Measurements from ENCODE around the gene RNF145. TPM values are rescaled to one million over a fixed set of nuclear protein-coding genes. Genes with fewer than 3 reads are reported as not detected.
A peak's percentile ranks its signal among the peaks of the same experiment; 100 is the strongest.

The RNF145 gene
- total RNA-seq, 2 experiments from 2014 or later = 83.7 to 94.4 TPM

GRCh38 chr5:159207222-159207685 is 2.1 kb downstream of the RNF145 start:
- H3K4me3 ChIP-seq (ENCODE audit: low read length) = peak overlapping the region; percentile 80
- H3K27me3 ChIP-seq (ENCODE audit: control insufficient read depth in 1 of 2, insufficient read depth in 2 of 2, low read length in 2 of 2) = no peaks in the 10 kb centered on the region
- no peaks in the 10 kb centered on the region for H3K27me3 Mint-ChIP-seq
- peak overlapping the region; percentile 97 for H3K27ac Mint-ChIP-seq
- peaks cover 49% of the 10 kb centered on the region for H3K36me3 Mint-ChIP-seq (ENCODE audit: low read depth)
- peak overlapping the region; percentile 87 to 89 for H3K27ac ChIP-seq (ENCODE audit: low read depth in 1 of 2, low read length in 2 of 2)
- peaks cover 7% of the 10 kb centered on the region for H3K36me3 ChIP-seq (ENCODE audit: insufficient read depth, low read length)
- TF ChIP-seq, protein P1, sequence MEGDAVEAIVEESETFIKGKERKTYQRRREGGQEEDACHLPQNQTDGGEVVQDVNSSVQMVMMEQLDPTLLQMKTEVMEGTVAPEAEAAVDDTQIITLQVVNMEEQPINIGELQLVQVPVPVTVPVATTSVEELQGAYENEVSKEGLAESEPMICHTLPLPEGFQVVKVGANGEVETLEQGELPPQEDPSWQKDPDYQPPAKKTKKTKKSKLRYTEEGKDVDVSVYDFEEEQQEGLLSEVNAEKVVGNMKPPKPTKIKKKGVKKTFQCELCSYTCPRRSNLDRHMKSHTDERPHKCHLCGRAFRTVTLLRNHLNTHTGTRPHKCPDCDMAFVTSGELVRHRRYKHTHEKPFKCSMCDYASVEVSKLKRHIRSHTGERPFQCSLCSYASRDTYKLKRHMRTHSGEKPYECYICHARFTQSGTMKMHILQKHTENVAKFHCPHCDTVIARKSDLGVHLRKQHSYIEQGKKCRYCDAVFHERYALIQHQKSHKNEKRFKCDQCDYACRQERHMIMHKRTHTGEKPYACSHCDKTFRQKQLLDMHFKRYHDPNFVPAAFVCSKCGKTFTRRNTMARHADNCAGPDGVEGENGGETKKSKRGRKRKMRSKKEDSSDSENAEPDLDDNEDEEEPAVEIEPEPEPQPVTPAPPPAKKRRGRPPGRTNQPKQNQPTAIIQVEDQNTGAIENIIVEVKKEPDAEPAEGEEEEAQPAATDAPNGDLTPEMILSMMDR (IDR thresholded peaks at IDR 0.05) = no peak
- POLR2A ChIA-PET = interaction anchor here (0.9 to 3.7 kb wide), 20 partner anchors 9 to 815 kb away, joined by 3 to 54 read pairs (median 4); partner anchors contain the start of genes EBF1 and UBLCP1
- H3K4me3 Mint-ChIP-seq = peak overlapping the region; percentile 94
- intact Hi-C loops (cut with DNase I, micrococcal nuclease) = loop anchor here (2.0 to 5.0 kb wide), 4 partner anchors 28 to 1350 kb away; partner anchors contain the start of gene CLINT1 (in 1 of the 2)
- H3K9me3 Mint-ChIP-seq = no peaks in the 10 kb centered on the region
- CTCF ChIA-PET = interaction anchor here (1.0 to 2.8 kb wide), 7 partner anchors 17 to 61 kb away, joined by 3 to 15 read pairs (median 4); no protein-coding TSS in a partner anchor
- no peaks in the 10 kb centered on the region for H3K9me3 ChIP-seq (ENCODE audit: control insufficient read depth in 1 of 2, insufficient read depth in 1 of 2, low read length in 2 of 2)
- H3K4me1 Mint-ChIP-seq (ENCODE audit: low read depth) = peaks cover 80% of the 10 kb centered on the region
- DNase-seq (no peak), ATAC-seq (ENCODE audit: poor library complexity) (no peak)
- H3K4me1 ChIP-seq (ENCODE audit: insufficient read depth, low read length) = peaks cover 19% of the 10 kb centered on the region

- peaks cover 19% of the 10 kb centered on the region for H3K4me1 ChIP-seq (ENCODE audit: insufficient read depth, low read length)
- intact Hi-C loops (cut with DNase I, micrococcal nuclease) = loop anchor here (2.0 to 5.0 kb wide), 4 partner anchors 28 to 1350 kb away; partner anchors contain the start of gene CLINT1 (in 1 of the 2)
- H3K27me3 ChIP-seq (ENCODE audit: control insufficient read depth in 1 of 2, insufficient read depth in 2 of 2, low read length in 2 of 2) = no peaks in the 10 kb centered on the region
- DNase-seq (peak in 1 of 14 experiments; percentile 13), ATAC-seq (ENCODE audit: poor library complexity) (no peak)
- H3K27me3 Mint-ChIP-seq = no peaks in the 10 kb centered on the region
- peak overlapping the region; percentile 97 for H3K27ac Mint-ChIP-seq
- peaks cover 80% of the 10 kb centered on the region for H3K4me1 Mint-ChIP-seq (ENCODE audit: low read depth)
- no peaks in the 10 kb centered on the region for H3K9me3 ChIP-seq (ENCODE audit: control insufficient read depth in 1 of 2, insufficient read depth in 1 of 2, low read length in 2 of 2)
- peaks cover 51% of the 10 kb centered on the region for H3K36me3 Mint-ChIP-seq (ENCODE audit: low read depth)
- ChIA-PET POLR2A (interaction anchor here (0.9 to 3.7 kb wide), 9 partner anchors 9 to 815 kb away, joined by 3 to 54 read pairs (median 14); partner anchors contain the start of gene UBLCP1), CTCF (interaction anchor here (1.0 to 2.8 kb wide), 5 partner anchors 17 to 61 kb away, joined by 3 to 15 read pairs (median 4); no protein-coding TSS in a partner anchor)
- no peaks in the 10 kb centered on the region for H3K9me3 Mint-ChIP-seq
- TF ChIP-seq, protein P1 (IDR thresholded peaks at IDR 0.05) = no peak
- peak overlapping the region; percentile 80 for H3K4me3 ChIP-seq (ENCODE audit: low read length)
- peak overlapping the region; percentile 94 for H3K4me3 Mint-ChIP-seq
- peak overlapping the region; percentile 87 to 89 for H3K27ac ChIP-seq (ENCODE audit: low read depth in 1 of 2, low read length in 2 of 2)
- H3K36me3 ChIP-seq (ENCODE audit: insufficient read depth, low read length) = peaks cover 11% of the 10 kb centered on the region
These were observed 2.5 kb downstream of the RNF145 start for GRCh38 chr5:159206818-159207217.

DNA sequence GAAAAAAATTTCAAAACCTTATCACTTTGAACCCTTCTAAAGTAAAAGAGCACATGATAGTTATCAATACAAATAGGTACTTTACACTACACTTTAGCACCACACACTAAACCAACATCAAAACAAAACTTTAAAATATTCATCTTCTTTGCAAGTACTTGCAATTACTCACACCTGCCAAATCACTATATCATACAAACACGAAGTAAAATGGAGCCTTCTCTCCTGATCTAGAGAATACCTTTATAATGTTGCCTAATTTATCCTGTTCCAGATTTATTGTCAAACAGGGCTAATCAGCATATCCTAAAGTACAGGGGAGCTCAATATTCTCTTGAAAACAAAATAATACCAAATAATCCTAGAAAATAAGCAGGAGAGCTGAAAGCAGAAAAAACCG is 3.0 kb downstream of the RNF145 start:
- H3K4me1 ChIP-seq (ENCODE audit: insufficient read depth, low read length) = peaks cover 19% of the 10 kb centered on the region
- no peaks in the 10 kb centered on the region for H3K9me3 ChIP-seq (ENCODE audit: control insufficient read depth in 1 of 2, insufficient read depth in 1 of 2, low read length in 2 of 2)
- ChIA-PET POLR2A (interaction anchor here (0.6 to 3.7 kb wide), 7 partner anchors 9 to 58 kb away, joined by 3 to 54 read pairs (median 4); no protein-coding TSS in a partner anchor), CTCF (interaction anchor here (1.2 to 2.8 kb wide), 4 partner anchors 16 to 1463 kb away, joined by 3 to 15 read pairs (median 4); no protein-coding TSS in a partner anchor)
- H3K36me3 Mint-ChIP-seq (ENCODE audit: low read depth) = peaks cover 55% of the 10 kb centered on the region
- H3K27ac Mint-ChIP-seq = peak overlapping the region; percentile 97
- intact Hi-C loops (cut with DNase I, micrococcal nuclease) = loop anchor here (2.0 to 5.0 kb wide), 4 partner anchors 28 to 1349 kb away; partner anchors contain the start of gene CLINT1 (in 1 of the 2)
- H3K27me3 ChIP-seq (ENCODE audit: control insufficient read depth in 1 of 2, insufficient read depth in 2 of 2, low read length in 2 of 2) = no peaks in the 10 kb centered on the region
- H3K27ac ChIP-seq (ENCODE audit: low read depth in 1 of 2, low read length in 2 of 2) = peak overlapping the region; percentile 87 to 89
- no peaks in the 10 kb centered on the region for H3K27me3 Mint-ChIP-seq
- peaks cover 81% of the 10 kb centered on the region for H3K4me1 Mint-ChIP-seq (ENCODE audit: low read depth)
- TF ChIP-seq, protein P1 (IDR thresholded peaks at IDR 0.05) = no peak
- peaks cover 15% of the 10 kb centered on the region for H3K36me3 ChIP-seq (ENCODE audit: insufficient read depth, low read length)
- peak overlapping the region; percentile 80 for H3K4me3 ChIP-seq (ENCODE audit: low read length)
- no peaks in the 10 kb centered on the region for H3K9me3 Mint-ChIP-seq
- DNase-seq (peak in 2 of 14 experiments; percentile 11 to 23), ATAC-seq (ENCODE audit: poor library complexity) (no peak)
- H3K4me3 Mint-ChIP-seq = peak overlapping the region; percentile 94
